Measurements from ENCODE around the gene TCERG1L.

- TF ChIP-seq CTCF (IDR thresholded peaks at IDR 0.05 in 8 of 11, conservative IDR thresholded peaks at IDR 0.05 in 3 of 11) (no peak), POLR2A (IDR thresholded peaks at IDR 0.05) (no peak)
Measured at GRCh38 chr10:131310551-131311401, 745 bp downstream of the TCERG1L start.
